HG02981 (cell line): Measurements from ENCODE around the gene TSPAN14.

Source experiments
- ATAC-seq: cut with Tn5 transposase; IDR thresholded peaks from one replicate; pipeline ENCODE4 v1.9.1; 2021; ENCODE audit warnings: mild to moderate bottlenecking, moderate library complexity; ENCODE audit not compliant: unreplicated experiment

TSPAN14 gene

DNA sequence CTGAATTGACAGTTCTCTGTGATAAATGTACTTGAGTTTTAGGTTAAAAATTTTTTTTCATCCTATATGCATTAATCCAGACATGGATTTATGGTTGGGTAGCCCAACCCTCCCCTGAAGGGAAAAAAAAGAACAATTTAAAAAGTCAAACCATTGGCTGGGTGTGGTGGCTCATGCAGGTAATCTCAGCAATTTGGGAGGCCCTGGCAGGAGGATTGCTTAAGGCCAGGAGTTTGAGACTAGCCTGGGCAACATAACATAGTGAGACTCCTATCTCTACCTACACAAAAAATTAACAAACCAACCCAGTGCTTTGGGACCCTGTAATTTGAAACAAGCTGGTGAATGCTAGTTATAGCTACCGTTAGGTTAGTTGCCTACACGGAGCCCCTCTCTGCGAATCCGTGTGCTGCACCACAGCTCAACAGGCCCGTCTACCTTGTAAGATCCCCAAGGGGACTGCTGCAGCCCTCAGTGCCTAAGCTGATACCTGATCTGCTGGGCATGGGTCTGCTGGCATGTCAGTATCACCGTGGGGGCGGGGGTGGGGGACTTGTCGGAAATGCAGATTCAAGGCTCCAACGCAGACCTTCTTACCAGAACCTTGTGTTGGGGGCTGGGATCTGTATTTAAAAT, 32.8 kb downstream of the TSPAN14 start:
- no peak for ATAC-seq

DNA sequence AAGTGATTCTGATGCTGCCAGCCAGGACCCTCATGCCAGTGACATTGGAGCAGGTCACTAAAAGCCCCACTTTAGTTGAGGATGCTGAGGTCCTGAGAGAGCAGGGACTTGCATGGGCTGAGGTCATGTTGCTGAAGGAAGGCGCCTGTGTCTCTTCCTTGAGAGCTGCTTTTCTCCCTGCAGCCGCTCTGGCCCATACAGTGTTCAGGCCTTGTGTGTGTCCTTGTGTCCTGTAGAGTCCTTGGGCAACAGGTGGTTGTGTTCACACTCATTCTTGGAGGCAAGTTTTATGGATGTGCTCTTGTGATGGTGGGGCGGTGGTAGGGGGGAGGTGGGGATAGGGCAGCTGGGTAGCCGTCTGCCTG, 33.3 kb downstream of the TSPAN14 start:
- ATAC-seq: no peak

DNA sequence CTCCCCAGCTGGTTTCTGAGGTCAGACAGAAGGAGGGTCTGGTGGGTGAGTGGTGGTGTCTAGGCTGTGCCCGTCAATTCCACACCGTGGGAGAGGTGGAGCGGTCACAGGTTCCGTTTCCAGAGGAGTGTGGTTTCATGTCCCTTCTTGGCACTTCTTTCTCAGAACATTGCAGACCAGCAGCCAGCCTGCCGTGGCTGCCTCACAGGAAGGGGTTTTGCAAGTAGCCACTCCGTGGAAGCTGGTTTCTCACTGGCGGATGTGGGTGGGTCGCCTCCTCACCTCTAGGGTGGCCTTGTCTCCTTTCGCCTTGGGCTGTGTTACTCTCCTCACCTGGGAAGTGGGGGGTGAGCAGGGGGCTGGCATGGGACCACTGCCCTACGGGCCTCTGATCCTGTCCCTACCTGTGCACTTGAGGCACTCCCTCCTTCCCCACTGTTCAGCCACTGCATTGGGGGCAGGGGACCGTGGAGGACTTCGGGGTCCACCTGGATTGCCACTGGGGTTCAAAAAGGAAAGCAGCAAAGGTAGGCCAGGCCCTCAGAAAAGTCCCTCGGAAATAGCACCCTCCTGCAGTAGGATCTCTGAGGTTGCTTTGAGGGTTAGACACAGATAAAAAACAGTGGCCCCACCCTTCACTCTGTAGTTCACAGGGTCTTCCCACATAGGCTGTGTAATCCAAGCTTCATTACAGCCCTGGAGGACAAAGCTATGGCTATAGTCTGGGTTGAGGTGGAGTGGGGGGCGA, 33.9 kb downstream of the TSPAN14 start:
- no peak for ATAC-seq

DNA sequence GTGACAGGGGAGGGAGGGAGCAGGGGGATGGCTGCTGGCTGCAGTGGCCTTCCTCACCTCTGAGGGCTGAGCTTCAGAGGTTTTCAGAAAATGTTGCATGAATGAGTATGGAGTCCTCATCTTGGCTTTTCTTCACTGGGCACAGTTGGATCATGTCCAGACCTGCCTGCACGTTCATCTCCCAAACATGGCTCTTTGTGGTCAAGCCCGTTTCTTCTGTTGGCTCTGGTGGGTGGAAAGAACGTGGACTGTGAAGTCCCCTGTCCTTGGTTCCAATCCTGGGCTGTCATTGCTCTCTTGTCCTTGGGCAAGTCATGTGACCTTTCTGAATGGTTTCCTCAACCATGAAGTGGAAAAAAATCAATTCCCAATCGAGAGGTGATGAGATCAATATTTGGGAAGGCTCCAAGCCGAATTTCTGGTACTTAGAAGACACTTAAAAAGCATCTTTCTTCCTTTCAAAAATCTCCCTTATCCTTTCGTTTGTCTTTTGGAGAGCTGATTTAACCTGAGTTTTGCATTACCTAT, 34.5 kb downstream of the TSPAN14 start:
- ATAC-seq: no peak

DNA sequence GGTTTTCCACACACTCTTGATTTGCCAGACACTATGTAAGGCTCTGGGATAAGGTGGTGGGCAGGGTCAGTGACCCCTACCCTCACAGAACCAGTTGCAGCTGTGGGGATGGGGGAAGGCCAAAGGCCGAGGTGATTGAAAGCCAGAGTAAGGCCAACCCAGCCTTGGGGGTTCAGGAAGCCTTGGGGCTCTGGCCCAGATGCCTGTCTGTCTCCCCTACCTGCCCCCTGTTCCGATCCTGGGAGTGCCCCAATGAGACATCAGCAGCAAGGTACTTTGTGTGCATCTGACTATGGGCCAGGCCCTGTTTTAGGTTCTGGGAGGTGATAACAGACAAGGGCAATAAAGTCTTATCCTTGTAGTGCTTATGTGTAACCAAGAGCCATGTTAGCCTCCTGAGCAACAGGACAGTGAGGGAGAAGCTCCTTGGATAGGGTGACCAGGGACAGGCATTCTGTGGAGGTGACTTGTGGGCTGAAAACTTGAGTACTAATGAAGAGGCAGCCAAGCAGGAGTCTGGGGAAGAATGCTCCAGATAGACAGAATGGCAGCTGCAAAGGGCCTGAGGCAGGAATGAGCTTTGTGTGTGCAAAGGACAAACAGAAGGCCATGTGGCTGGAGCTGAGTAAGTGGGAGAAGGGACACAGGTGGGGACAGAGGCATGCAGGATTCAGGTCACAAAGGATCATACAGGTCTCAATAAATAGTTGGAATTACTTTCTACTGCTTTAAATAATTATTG, 35.4 kb downstream of the TSPAN14 start:
- ATAC-seq: no peak

DNA sequence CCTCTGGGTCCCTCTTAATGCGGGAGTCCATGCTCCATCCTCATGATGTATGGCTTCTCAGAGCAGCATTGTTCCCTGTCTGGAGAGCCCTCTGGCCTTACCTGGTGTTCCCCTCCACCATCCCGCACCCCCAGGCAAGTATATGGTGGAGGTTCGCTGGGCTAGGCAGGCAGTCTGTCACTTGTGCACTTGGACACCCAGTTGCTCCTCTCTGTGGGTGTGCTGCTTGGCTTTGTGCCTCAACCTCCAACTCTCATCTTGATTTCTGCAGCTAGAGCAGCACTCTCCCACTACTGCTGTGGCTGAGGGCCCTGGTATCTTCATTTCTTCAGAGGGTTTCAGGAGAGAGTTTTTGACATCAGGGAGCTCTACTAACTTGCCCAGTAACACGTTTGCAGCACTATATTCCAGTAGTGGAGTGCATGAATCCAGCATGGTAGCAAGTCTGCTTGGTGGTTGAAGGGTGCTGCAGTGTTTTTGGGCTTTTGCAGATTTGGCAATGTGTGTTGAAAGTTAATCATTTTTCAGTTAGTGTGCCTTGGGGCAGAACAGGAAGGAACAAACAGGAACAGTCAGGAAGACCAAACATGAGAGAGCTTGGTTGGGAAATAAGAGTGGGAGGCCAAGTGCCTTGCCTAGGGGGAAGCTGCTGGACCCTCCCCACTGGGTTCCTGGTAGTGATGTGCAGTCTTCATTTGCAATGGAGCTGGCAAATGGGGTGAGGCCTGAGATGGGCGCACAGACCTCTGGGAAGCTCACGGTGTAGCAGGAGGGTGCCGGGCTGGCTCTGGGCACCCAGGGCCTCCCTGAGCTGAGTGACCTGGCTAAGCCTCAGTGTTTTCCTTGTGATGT, 37.4 kb downstream of the TSPAN14 start:
- no peak for ATAC-seq

DNA sequence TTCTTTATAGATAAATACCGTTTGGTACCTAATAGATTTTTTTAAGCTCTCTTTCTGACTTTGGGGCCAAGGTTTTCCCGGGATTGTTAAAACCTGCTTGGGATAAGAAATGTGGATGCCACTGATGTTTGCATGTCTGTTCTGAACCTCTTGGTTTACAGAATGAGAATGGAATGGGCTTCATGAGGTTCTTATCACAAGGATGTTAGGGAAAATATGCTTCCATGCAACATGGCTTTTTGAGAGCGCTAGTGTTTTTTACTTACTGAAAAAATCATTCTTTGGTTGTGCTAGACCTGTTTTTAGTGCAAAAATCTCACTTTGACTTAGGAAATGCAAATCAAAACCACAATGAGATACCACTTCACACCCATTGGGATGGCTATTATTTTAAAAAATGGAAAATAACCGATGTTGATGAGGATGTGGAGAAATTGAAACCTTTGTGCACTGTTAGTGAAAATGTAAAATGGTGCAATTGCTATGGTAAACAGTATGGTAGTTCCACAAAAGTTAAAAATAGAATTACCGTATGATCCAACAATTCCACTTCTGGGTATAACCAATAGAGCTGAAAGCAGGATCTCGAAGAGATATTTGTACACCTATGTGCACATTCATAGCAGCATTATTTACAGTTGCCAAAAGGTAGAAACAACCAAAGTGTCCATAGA, 38.9 kb downstream of the TSPAN14 start:
- peak; percentile 8 for ATAC-seq

DNA sequence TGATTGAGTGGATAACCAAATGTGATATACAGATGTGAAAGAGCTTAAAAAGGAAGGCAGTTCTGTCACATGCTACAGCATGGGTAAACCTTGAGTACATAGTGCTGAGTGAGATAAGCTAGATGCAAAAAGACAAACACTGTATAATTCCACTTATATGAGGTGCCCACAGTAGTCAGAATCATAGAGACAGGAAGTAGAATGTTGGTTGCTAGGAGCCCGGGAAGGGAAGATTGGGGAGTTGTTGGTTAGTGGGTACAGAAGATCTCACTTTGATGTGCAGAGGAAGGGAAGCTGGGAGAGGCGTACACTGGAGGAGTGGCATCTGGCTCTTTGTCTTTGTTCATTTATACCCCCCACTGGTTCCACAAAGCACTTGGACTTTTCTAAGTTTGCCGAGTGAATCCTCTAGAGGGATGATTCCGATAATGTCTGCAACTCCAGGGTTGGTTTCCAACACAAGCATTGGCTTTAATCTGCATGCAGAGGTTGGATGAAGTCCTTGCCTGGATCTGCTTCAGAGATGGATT, 39.5 kb downstream of the TSPAN14 start:
- ATAC-seq: peak; percentile 42

DNA sequence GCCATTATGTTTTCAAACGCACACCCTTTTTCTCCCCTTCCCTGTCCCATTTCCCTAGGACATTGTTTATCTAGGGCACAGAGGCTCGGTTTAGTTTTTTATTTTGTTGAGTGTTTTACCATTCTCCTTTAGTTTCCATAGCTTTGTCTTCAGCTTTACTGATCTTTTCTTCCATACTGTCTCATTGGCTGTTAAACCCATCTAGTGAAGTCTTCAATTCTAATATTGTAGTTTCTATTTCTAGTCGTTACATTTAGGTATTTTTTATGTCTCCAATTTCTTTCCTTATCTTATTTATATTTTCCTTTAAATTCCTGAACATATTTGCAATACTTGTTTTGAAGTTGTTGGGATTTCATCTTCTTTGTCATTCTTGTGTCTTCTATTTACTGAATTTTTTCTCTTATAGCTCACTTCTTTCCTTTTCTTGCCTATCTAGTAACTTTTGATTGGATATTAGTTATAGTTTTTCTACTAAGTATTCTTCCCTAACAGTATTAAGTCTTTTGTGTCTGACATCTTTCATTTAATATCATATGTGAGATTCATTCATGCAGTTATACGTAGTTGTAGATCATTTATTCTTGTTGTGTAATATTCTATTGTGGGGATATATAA, 42.6 kb downstream of the TSPAN14 start:
- ATAC-seq: no peak

DNA sequence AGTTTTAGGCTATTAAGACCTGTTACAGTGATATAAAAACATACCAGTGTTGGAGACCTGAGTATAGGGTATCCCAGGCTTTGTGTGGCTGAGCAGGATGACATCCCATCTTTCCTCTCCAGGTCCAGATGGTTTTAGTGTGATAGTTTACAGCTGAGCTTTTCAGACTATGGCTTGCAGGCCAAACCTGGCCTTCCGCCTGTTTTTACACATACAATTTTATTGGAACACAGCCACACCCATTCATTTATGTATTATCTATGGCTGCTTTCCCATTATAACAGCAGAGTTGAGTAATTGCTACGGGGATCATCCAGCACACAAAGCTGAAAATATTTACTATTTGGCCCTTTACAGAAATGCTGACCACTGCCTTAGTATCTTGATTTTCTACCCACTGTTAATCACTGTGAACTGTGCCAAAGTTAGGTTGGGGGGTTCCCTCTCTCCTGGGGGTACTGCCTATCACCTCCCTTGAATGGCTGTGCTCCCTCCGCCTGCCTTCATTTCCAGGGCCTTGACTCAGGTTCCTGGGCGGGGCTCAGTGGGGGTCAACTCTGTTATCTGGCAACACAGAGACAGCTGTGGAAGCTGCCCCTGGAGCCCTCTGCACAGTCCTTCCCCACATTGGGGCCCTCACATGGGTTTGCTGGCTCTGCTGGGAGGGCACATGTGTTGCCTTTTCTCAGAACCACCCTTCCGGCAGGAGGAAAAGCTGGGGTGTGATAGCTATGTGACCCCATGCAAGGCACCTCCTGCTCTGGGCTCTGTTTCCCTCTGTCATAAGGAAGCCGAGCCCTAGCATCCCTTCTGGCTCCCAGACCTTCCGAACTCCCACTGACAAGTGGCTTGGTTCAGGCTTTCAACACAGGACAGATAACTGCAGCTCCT, 43.3 kb downstream of the TSPAN14 start:
- ATAC-seq: no peak

DNA sequence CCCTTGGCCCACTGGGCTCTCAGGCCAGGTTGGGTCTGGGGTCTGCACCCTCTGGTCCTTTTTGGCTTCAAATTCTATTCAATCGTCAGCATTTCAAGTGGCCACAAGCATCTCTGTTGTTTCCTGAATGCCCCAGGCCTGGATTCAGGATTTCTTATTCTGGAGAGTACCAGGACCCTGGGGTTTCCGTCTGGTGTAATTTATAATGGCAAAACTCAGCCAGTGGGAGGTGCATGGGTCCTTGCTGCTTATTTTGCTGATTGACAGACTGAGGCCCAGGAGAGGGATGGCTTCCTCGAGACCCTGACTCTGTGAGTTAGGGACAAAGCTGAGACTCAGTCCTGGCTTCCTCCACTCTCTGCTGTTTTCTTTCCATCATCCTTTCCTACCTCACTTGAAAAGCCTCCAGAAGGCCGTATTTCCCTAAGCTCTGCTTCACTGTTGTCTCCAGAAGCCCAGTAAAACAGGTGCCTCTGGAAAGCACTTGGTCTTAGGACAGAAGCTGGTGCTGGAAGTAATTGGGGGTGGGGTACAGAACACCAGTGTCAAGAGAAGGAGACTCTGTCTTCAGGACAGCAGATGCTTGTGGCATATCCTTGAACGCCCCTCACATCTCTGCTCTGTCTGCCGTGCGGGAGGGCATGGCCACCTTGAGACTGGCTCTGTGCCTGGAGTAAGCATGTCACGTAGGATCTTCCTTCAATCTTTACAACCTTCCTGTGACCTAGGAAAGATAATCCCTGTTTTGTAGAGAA, 44.1 kb downstream of the TSPAN14 start:
- ATAC-seq: no peak

DNA sequence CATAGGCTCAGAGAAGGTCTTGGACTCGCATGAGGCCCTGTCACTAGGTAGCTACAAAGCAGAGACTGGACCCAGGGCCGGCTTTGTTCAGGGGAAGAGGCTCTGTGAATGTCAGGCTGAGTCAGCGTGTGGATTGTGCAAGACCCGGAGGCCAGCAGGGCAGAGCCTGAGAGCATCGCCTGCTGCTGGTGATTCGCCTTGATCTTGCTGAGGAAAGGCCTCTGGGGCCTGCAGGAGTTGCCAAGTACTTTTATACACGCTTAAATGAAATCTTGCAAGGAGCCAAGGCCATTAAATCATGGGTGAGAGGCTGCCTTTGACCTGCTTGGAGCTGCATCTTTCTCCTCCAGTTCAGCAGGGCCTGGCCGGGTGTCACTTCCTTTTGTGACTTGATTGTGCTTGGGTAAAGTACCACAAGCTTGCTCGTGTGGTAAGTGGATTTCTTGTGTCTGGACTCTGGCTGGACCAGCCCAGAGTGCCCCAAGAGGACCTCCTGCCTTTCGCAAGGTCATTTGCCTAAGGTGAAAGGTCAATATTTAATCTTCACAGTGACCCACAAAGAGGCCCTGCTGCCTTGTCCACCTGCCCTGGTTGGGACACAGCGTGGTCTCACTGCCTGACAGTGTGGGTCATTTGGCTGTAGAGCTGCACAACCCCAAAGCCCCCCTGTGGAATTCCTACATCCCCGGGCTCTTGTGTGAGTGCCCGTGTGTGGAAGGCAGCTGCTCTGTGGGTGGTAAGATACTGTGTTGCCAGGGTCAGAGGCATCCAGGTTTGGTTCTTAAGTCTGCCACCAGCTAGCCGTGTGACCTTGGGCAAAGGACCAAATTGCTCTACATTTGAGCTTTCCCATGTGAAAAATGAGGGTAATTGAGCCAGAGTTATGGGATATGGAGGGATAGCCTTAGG, 45.0 kb downstream of the TSPAN14 start:
- ATAC-seq: no peak

DNA sequence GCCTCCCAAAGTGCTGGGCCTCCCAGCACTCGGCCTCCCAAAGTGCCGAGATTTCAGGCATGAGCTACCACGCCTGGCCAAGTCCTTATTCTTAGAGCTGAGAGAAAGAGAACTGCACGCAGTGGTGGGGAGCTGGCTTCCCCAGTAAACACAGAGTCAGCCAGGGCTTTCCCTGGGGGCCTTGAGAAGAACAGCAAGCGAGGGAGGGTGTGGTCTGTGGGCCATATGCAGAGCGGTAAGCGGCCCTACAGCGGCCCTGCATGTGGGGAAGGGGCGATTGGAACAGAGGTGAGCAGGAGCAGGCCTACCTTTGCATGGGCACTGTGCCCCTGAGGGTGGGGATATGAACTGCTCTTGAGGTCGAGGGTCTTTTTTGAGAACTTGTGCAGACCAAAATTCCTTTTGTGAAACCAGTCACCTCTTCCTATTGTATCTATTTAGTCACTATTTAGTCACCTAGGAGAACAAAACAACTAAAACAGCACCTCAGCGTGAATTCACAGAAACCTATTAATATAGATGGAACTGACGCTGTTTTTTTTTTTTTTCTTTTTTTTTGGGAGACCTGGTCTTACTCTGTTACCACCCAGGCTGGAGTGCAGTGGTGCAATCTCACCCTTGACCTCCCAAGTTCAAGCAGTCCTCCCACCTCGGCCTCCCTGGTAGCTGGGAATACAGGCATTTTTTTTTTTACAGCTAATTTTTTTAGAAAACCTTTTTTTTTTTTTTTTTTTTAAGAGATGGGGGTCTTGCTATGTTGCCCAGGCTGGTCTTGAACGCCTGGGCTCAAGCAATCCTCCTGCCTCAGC, 46.7 kb downstream of the TSPAN14 start:
- peak; percentile 71 for ATAC-seq

DNA sequence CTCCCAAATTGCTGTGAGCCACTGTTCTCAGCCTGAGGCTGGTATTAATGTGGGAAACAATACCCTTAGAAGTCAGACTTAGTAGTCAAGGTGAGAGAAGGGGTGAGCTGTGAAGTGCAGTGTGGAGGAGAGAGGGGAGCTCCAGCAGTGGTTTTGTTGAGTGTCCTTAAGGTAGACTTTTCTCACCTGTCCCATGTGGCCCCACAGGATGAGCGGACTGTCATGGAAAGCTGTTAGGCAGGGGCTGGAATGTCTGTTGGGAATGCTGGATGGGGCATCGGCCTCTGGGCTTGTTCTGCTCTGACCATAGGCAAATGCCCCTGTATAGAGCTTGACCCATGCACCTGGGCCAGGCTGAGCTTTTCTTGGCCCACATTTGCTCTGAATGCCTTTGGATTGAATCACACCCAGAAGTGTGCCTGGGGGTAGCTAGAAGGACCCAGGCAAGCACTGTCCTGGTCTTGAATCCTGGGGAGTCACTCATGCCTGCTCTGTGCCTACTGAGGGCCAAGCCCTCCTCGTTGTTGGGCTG, 47.3 kb downstream of the TSPAN14 start:
- ATAC-seq: no peak

DNA sequence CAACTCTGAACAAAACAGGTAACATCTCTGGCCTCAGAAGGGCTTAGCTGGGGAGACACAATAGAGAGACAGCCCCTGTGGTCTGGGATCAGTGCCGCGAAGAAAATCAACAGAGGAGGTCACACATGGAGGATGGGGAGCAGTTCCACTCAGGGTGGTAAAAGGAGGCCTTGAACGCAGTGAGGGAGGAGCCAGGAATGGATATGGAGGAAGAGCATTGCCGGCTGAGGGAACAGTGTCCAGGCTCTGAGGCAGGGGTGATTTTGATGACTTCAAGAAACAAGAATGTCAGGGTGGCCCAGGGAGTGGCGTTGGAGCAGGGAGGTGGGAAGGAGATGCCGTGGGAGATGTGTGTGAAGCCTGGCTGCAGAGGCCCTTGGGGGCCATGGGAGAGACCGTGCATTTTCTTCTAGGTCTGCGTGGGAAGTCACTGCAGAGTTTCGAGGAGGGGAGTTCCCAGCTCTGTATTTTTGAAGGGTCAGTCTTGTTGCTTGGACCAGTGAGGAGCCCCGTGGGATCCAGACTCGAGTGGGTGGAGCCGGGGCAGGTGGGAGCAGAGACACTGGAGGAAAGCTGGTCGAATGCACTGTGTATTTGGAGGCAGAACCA, 47.9 kb downstream of the TSPAN14 start:
- no peak for ATAC-seq
